GM23338 (cell line): ENCODE data around the gene SEMA4F. TPM values are rescaled to one million over a fixed set of nuclear protein-coding genes. Genes with fewer than 3 reads are reported as not detected.

Experiments
- ATAC-seq: fragments of 200-7000 bp; cut with Tn5 transposase; 3 replicates; pipeline ENCODE4 v1.9.1; 2020
- DNase-seq: peaks from one replicate; pipeline ENCODE4 v3.0.0-alpha.2; 2015; ENCODE audit warnings: low spot score
- H2AFZ ChIP-seq: fragments of 200-600 bp; sonication (generic); 2 replicates; pipeline ENCODE4 v1.8.0; 2016; ENCODE audit warnings: antibody characterized with exemption, mild to moderate bottlenecking, moderate library complexity
- H3F3A ChIP-seq: fragments of 200-600 bp; sonication (generic); replicated peaks from 2 replicates; pipeline ENCODE4 v1.8.0; 2017; ENCODE audit warnings: antibody characterized with exemption, mixed run types, low read depth
- H3K27ac ChIP-seq: fragments of 200-600 bp; sonication (generic); 2 replicates; pipeline ENCODE4 v1.6.1; 2016; ENCODE audit warnings: low read depth
- H3K27me3 ChIP-seq: fragments of 200-600 bp; sonication (generic); 2 replicates; pipeline ENCODE4 v1.8.0; 2016; ENCODE audit warnings: mild to moderate bottlenecking, mixed run types, moderate library complexity; ENCODE audit not compliant: insufficient read depth
- H3K36me3 ChIP-seq: fragments of 200-600 bp; sonication (generic); 2 replicates; pipeline ENCODE4 v1.8.0; 2016; ENCODE audit warnings: mild to moderate bottlenecking; ENCODE audit not compliant: insufficient read depth
- H3K4me1 ChIP-seq: fragments of 200-600 bp; sonication (generic); 2 replicates; pipeline ENCODE4 v1.8.0; 2016; ENCODE audit warnings: mild to moderate bottlenecking, moderate library complexity; ENCODE audit not compliant: insufficient read depth
- H3K4me2 ChIP-seq: fragments of 200-600 bp; sonication (generic); 2 replicates; pipeline ENCODE4 v1.7.1; 2017; ENCODE audit warnings: mixed run types
- H3K4me3 ChIP-seq: fragments of 200-600 bp; sonication (generic); 2 replicates; pipeline ENCODE4 v1.6.1; 2016; ENCODE audit warnings: mixed run types
- H3K79me2 ChIP-seq: fragments of 200-600 bp; sonication (generic); replicated peaks from 2 replicates; pipeline ENCODE4 v1.8.0; 2017; ENCODE audit warnings: mild to moderate bottlenecking; ENCODE audit not compliant: insufficient read depth
- H3K9me2 ChIP-seq: fragments of 200-600 bp; sonication (generic); 2 replicates; pipeline ENCODE4 v1.8.0; 2017; ENCODE audit not compliant: insufficient read depth
- H4K20me1 ChIP-seq: fragments of 200-600 bp; sonication (generic); replicated peaks from 2 replicates; pipeline ENCODE4 v1.8.0; 2017; ENCODE audit warnings: mild to moderate bottlenecking; ENCODE audit not compliant: insufficient read depth
- H3K27ac Mint-ChIP-seq: 2 replicates; pipeline ENCODE4 v1.8.0; 2020; ENCODE audit warnings: inconsistent platforms, mild to moderate bottlenecking, moderate library complexity, mixed read lengths
- H3K27me3 Mint-ChIP-seq: 3 replicates; pipeline ENCODE4 v1.8.0; 2022; ENCODE audit warnings: low read depth, mild to moderate bottlenecking, moderate library complexity, mixed read lengths, inconsistent platforms; ENCODE audit not compliant: insufficient read depth, poor library complexity
- H3K36me3 Mint-ChIP-seq: 3 replicates; pipeline ENCODE4 v1.8.0; 2021; ENCODE audit warnings: low read depth, mild to moderate bottlenecking, inconsistent platforms, moderate library complexity, mixed read lengths
- H3K4me1 Mint-ChIP-seq: 3 replicates; pipeline ENCODE4 v1.8.0; 2020; ENCODE audit warnings: mild to moderate bottlenecking, inconsistent platforms, mixed read lengths
- H3K4me3 Mint-ChIP-seq: 3 replicates; pipeline ENCODE4 v1.8.0; 2021; ENCODE audit warnings: moderate library complexity, mild to moderate bottlenecking, inconsistent platforms, mixed read lengths
- H3K9me3 Mint-ChIP-seq: 3 replicates; pipeline ENCODE4 v1.8.0; 2020; ENCODE audit warnings: moderate library complexity, mild to moderate bottlenecking, inconsistent platforms, mixed read lengths
- CREB1 ChIP-seq: fragments of 250-450 bp; sonication (Bioruptor Pico); IDR thresholded peaks from 2 replicates; pipeline ENCODE4 v1.5.0; 2020; ENCODE audit warnings: low read depth, mild to moderate bottlenecking, moderate library complexity
- CTCF ChIP-seq, 2 experiments: fragments of 200-600 bp in 1 of 2; sonication (generic) in 1 of 2; conservative IDR thresholded peaks; 2 replicates each; pipeline versions ENCODE4 v1.5.1 to v1.6.1; 2016 to 2017; ENCODE audit warnings: antibody characterized with exemption in 2 of 2, low read depth in 2 of 2, mild to moderate bottlenecking in 2 of 2, moderate library complexity in 1 of 2
- ETS1 ChIP-seq: IDR thresholded peaks from 2 replicates; pipeline ENCODE4 v1.6.1; 2016; ENCODE audit warnings: antibody characterized with exemption
- EZH2 ChIP-seq: fragments of 200-600 bp; sonication (generic); IDR thresholded peaks from one replicate; pipeline ENCODE4 v1.8.0; 2017; ENCODE audit warnings: antibody characterized with exemption, mild to moderate bottlenecking, low read depth; ENCODE audit not compliant: unreplicated experiment
- EZH2phosphoT487 ChIP-seq: fragments of 200-600 bp; sonication (generic); IDR thresholded peaks from one replicate; pipeline ENCODE4 v1.8.1; 2018; ENCODE audit warnings: antibody characterized with exemption; ENCODE audit not compliant: unreplicated experiment
- JUNB ChIP-seq: IDR thresholded peaks from one replicate; pipeline ENCODE4 v1.6.1; 2016; ENCODE audit warnings: antibody characterized with exemption; ENCODE audit not compliant: unreplicated experiment
- NANOG ChIP-seq: IDR thresholded peaks from 2 replicates; pipeline ENCODE4 v1.6.1; 2016; ENCODE audit warnings: antibody characterized with exemption, borderline replicate concordance
- ZNF114 ChIP-seq: fragments of 250-450 bp; sonication (Bioruptor Pico); IDR thresholded peaks from 2 replicates; pipeline ENCODE4 v1.5.0; 2020; ENCODE audit warnings: mild to moderate bottlenecking, moderate library complexity
- ZNF462 ChIP-seq: fragments of 250-450 bp; sonication (Bioruptor Pico); IDR thresholded peaks from 2 replicates; pipeline ENCODE4 v1.5.0; 2020; ENCODE audit warnings: mild to moderate bottlenecking, moderate library complexity
- polyA plus RNA-seq: library from polyadenylated mRNA; unstranded; fragments of >200 nt; fragmentation: Nextera tagmentation; extraction: Ambion mirVana; gene quantifications from 2 replicates; pipeline ENCODE4 v1.2.1, GENCODE V29; 2016
- total RNA-seq: library from RNA; depleted of rRNA; stranded (reverse); fragments of >200 nt; shearing (Covaris generic); gene quantifications from 2 replicates; pipeline ENCODE4 v1.2.3, GENCODE V29; 2014
- TF ChIP-seq, protein P1 (sequence below): IDR thresholded peaks from one replicate; pipeline ENCODE4 v1.6.1; 2018; ENCODE audit warnings: antibody characterized with exemption; ENCODE audit not compliant: unreplicated experiment

Gene SEMA4F
- total and polyA plus RNA-seq, 2 experiments from 2014 or later: 2.2 to 3.2 TPM

- DNase-seq: no peak
- no peak overlapping the region for H3K4me3 ChIP-seq
- H3K9me3 Mint-ChIP-seq: no peaks in the 10 kb centered on the region
- no peaks in the 10 kb centered on the region for H4K20me1 ChIP-seq
- H3K27me3 Mint-ChIP-seq: peaks cover 2% of the 10 kb centered on the region
- no peak overlapping the region for H3K27ac Mint-ChIP-seq
- no peak for ATAC-seq
- no peak overlapping the region for H3K27ac ChIP-seq
- H3K4me2 ChIP-seq: no peak overlapping the region
- H3K9me2 ChIP-seq: peaks cover 9% of the 10 kb centered on the region; the same call in 1 of the 2 replicates
- no peaks in the 10 kb centered on the region for H3K36me3 ChIP-seq
- no peak overlapping the region for H3K4me3 Mint-ChIP-seq
- no peak overlapping the region for H2AFZ ChIP-seq
- TF ChIP-seq ETS1 (no peak), EZH2 (no peak), ZNF462 (CRISPR knock-in tag) (no peak), CREB1 (CRISPR knock-in tag) (no peak), CTCF (conservative IDR thresholded peaks at IDR 0.05; ENCODE audit: low read depth in 2 of 2) (no peak), EZH2phosphoT487 (no peak), NANOG (no peak), JUNB (no peak), ZNF114 (CRISPR knock-in tag) (no peak)
- TF ChIP-seq, protein P1, sequence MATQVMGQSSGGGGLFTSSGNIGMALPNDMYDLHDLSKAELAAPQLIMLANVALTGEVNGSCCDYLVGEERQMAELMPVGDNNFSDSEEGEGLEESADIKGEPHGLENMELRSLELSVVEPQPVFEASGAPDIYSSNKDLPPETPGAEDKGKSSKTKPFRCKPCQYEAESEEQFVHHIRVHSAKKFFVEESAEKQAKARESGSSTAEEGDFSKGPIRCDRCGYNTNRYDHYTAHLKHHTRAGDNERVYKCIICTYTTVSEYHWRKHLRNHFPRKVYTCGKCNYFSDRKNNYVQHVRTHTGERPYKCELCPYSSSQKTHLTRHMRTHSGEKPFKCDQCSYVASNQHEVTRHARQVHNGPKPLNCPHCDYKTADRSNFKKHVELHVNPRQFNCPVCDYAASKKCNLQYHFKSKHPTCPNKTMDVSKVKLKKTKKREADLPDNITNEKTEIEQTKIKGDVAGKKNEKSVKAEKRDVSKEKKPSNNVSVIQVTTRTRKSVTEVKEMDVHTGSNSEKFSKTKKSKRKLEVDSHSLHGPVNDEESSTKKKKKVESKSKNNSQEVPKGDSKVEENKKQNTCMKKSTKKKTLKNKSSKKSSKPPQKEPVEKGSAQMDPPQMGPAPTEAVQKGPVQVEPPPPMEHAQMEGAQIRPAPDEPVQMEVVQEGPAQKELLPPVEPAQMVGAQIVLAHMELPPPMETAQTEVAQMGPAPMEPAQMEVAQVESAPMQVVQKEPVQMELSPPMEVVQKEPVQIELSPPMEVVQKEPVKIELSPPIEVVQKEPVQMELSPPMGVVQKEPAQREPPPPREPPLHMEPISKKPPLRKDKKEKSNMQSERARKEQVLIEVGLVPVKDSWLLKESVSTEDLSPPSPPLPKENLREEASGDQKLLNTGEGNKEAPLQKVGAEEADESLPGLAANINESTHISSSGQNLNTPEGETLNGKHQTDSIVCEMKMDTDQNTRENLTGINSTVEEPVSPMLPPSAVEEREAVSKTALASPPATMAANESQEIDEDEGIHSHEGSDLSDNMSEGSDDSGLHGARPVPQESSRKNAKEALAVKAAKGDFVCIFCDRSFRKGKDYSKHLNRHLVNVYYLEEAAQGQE: no peak
- peaks cover 16% of the 10 kb centered on the region for H3K27me3 ChIP-seq
- no peaks in the 10 kb centered on the region for H3K4me1 Mint-ChIP-seq
- no peaks in the 10 kb centered on the region for H3K4me1 ChIP-seq
- H3F3A ChIP-seq: no peaks in the 10 kb centered on the region
- H3K79me2 ChIP-seq: no peaks in the 10 kb centered on the region
- H3K36me3 Mint-ChIP-seq: no peaks in the 10 kb centered on the region
These were observed 67.3 kb downstream of the SEMA4F start for GRCh38 chr2:74721316-74721715.
